ENCODE measurements around the gene ATRNL1.

- no peak for TF ChIP-seq CTCF (IDR thresholded peaks at IDR 0.05)
- TF ChIP-seq POLR2A (IDR thresholded peaks at IDR 0.05), result no peak
Measured at GRCh38 chr10:115696747-115697146, 603.6 kb downstream of the ATRNL1 start.
